ENCODE data around the gene MLXIPL.

Gene MLXIPL

GRCh38 chr7:73645643-73646174 lies 21.4 kb upstream of the MLXIPL start:
- Histone ChIP-seq H3K27me3 (ENCODE audit: control insufficient read depth, insufficient read depth, low read length) (no peaks in the 10 kb centered on the region), H3K9me3 (ENCODE audit: control insufficient read depth, low read length) (no peaks in the 10 kb centered on the region), H3K36me3 (ENCODE audit: control insufficient read depth, insufficient read depth, low read length) (no peaks in the 10 kb centered on the region), H3K4me3 (ENCODE audit: low read depth, low read length) (no peak overlapping the region), H3K4me1 (no peaks in the 10 kb centered on the region), H3K4me2 (ENCODE audit: low read length) (no peak overlapping the region), H3K9ac (no peak overlapping the region), H3K27ac (no peak overlapping the region), H3K79me2 (no peaks in the 10 kb centered on the region), H2AFZ (no peak overlapping the region)
- TF ChIP-seq CTCF (IDR thresholded peaks at IDR 0.05): no peak

GRCh38 chr7:73644688-73645286 lies 20.5 kb upstream of the MLXIPL start:
- TF ChIP-seq CTCF (IDR thresholded peaks at IDR 0.05): no peak
- no peaks in the 10 kb centered on the region for H3K9me3 ChIP-seq (ENCODE audit: control insufficient read depth, low read length)
- H3K4me3 ChIP-seq (ENCODE audit: low read depth, low read length): no peak overlapping the region
- no peaks in the 10 kb centered on the region for H3K36me3 ChIP-seq (ENCODE audit: control insufficient read depth, insufficient read depth, low read length)
- H2AFZ ChIP-seq: no peak overlapping the region
- H3K9ac ChIP-seq: no peak overlapping the region
- H3K4me2 ChIP-seq (ENCODE audit: low read length): no peak overlapping the region
- no peak overlapping the region for H3K27ac ChIP-seq
- no peaks in the 10 kb centered on the region for H3K27me3 ChIP-seq (ENCODE audit: control insufficient read depth, insufficient read depth, low read length)
- H3K79me2 ChIP-seq: no peaks in the 10 kb centered on the region
- no peaks in the 10 kb centered on the region for H3K4me1 ChIP-seq

GRCh38 chr7:73642834-73643233 lies 18.5 kb upstream of the MLXIPL start:
- Histone ChIP-seq H3K36me3 (ENCODE audit: control insufficient read depth, insufficient read depth, low read length) (no peaks in the 10 kb centered on the region), H3K27me3 (ENCODE audit: control insufficient read depth, insufficient read depth, low read length) (no peaks in the 10 kb centered on the region), H3K27ac (no peak overlapping the region)

GRCh38 chr7:73638911-73639310 lies 14.6 kb upstream of the MLXIPL start:
- Histone ChIP-seq H3K27me3 (ENCODE audit: control insufficient read depth, insufficient read depth, low read length) (no peaks in the 10 kb centered on the region), H3K9me3 (ENCODE audit: control insufficient read depth, low read length) (no peaks in the 10 kb centered on the region), H3K36me3 (ENCODE audit: control insufficient read depth, insufficient read depth, low read length) (no peaks in the 10 kb centered on the region), H3K4me1 (no peaks in the 10 kb centered on the region), H3K27ac (no peak overlapping the region), H2AFZ (no peak overlapping the region), H3K4me2 (ENCODE audit: low read length) (no peak overlapping the region), H3K4me3 (ENCODE audit: low read depth, low read length) (no peak overlapping the region), H3K9ac (no peak overlapping the region), H3K79me2 (no peaks in the 10 kb centered on the region)
- TF ChIP-seq CTCF (IDR thresholded peaks at IDR 0.05): no peak

More at GRCh38 chr7:73642834-73643233, 18.5 kb upstream of the MLXIPL start:
- Histone ChIP-seq H3K9ac (no peak overlapping the region), H3K4me2 (ENCODE audit: low read length) (no peak overlapping the region), H3K79me2 (no peaks in the 10 kb centered on the region), H3K4me1 (no peaks in the 10 kb centered on the region), H3K4me3 (ENCODE audit: low read depth, low read length) (no peak overlapping the region), H3K9me3 (ENCODE audit: control insufficient read depth, low read length) (no peaks in the 10 kb centered on the region), H2AFZ (no peak overlapping the region)
- no peak for TF ChIP-seq CTCF (IDR thresholded peaks at IDR 0.05)
